Activated gamma-delta T cell treated with anti-CD3 and anti-CD28 coated beads, Interleukin-2, amount 50 U/mL, for 16 hours (primary cell): ENCODE data around the gene MAP2K4.

Source experiments
- DNase-seq: peaks from one replicate; pipeline ENCODE4 v3.0.0-alpha.2; 2020; ENCODE audit warnings: low read depth

Gene MAP2K4

GRCh38 chr17:12040478-12040877, 19.8 kb downstream of the MAP2K4 start:
- DNase-seq, result no peak

DNA sequence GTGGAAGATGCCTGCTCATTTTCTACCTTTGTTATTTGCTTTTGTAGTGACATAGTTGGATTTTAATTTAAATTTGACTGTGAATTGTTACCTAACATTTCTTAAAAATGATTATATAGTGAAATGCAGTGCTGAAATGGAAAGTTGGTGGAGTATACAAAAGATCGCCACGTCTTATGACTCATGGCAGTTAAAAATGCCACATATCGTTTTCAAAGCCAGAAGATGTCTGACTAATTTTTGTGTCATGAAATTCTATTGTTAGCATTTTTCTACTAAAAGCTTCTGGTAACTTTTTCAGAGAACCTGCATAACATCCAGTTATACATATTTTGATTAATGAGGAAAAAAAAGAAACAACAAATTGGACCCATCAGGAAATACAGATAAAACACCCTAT, 20.6 kb downstream of the MAP2K4 start:
- no peak for DNase-seq

GRCh38 chr17:12043702-12044101, 23.0 kb downstream of the MAP2K4 start:
- no peak for DNase-seq

DNA sequence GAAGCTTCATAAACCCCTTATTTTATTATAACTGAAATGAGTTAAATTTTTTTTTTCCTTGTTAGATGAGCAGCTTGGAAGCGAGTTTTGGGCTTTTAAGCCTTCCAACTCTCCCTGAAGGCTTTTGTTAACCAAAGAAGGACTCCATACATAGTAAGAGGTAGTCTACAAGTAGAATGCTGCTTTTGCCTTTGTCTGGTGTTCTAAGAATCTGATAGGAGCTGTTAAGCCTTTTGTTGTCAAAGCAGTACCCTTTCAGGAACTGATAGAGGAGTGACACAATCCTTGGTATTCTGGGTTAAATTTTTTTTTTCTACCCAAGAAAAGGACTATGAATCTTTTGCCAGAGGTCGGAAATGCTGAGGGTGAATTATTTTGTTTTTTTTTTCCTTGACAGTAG, 26.1 kb downstream of the MAP2K4 start:
- no peak for DNase-seq

DNA sequence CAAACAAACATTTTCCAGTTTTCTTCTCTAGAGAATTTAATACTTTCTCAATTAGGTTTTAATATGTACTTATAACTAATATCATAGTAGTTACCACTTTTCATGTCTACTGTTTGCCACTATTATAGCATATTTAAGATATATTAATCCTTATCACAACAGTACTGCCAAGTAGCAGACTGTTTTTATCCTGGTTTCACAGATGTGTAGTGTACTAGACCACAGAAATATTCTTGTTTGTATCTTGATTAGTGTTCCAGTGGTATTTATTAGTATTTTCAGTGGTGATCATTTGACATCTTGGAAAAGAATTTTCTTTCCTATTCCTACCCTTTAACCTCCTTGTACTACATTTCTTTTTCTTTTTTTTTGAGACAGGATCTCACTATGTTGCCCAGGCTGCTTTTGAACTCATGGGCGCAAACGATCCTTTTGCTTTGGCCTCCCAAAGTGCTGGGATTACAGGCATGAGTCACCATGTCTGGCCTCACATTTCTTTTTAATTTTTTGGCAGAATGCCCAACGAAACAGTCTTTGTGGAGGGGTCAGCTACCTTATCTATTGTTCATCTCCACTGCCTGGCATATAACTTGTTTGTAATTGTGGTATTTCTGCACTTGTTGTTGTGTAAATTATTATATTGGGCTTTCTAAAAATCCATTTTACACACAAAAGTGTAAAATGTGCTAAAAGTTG, 27.2 kb downstream of the MAP2K4 start:
- no peak for DNase-seq

DNA sequence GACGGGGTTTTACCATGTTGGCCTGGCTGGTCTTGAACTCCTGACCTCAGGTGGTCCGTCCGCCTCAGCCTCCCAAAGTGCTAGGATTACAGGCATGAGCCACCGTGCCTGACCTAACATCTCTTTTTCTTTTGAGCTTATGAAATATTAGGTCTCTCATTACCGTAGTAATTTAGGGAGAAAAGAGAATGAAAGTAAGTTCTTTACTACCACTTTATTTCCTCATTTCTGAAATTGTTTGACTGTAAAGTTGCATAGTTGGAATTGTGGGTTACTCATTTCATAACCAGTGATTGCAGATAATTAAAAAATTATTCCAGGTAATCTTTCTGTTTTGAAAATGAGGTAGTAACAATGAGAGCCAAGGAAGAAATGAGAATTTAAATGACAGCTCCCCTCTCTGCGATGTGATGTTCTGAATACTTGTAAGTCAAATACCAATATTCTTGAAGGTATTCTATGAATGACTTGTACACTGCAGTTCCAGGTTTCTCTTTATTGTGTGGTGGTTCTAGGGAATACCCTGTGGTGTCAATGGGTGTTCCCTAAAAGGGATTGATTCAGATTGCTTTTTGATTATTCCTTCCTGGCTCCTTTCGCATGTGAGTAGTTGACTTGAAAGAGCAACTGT, 28.3 kb downstream of the MAP2K4 start:
- no peak for DNase-seq

- no peak for DNase-seq
Measured at GRCh38 chr17:12050646-12051225, 30.1 kb downstream of the MAP2K4 start.

DNA sequence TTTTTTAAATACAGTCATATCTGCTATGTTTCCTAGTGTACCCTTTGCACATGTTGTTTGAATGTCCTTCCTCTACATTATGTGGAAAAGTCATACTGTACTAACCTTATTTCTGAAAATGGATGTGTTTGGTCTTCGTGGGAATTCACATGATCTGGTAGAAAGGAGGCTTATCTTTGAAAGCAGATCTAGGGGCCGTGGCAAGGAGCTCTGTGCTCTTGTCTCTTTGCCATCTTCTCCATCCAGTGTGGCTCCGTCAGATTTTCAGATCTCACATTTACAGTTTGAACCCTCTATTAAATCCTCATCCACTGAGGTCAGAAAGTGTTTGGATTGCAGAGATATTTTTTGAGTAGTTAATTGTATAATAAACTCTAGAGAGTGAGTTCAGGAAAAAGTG, 32.9 kb downstream of the MAP2K4 start:
- no peak for DNase-seq

GRCh38 chr17:12055889-12056288, 35.2 kb downstream of the MAP2K4 start:
- no peak for DNase-seq

GRCh38 chr17:12057520-12057919, 36.8 kb downstream of the MAP2K4 start:
- DNase-seq, result no peak

GRCh38 chr17:12058535-12058934, 37.9 kb downstream of the MAP2K4 start:
- no peak for DNase-seq

- no peak for DNase-seq
Measured at GRCh38 chr17:12062249-12062648, 41.6 kb downstream of the MAP2K4 start.

- no peak for DNase-seq
Measured at GRCh38 chr17:12064395-12064794, 43.7 kb downstream of the MAP2K4 start.

DNA sequence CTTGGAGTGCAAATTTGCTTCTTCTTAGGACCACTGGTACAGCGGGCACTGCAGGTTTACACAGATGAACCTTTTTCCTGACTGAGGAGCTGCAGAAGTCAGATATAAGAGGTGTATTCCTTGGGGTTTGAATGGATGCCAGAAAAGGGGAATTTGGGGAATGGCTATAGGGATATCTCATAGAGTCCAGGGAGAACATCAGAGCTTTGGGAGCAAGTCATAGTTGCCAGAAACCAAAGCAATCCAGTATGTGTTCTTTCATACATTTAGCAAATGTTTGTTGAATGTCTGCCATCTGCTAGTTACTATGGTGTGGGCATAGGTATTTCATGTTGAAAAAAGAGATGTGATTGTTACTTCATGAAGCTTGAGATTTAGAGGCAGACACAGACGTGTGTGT, 46.8 kb downstream of the MAP2K4 start:
- no peak for DNase-seq

DNA sequence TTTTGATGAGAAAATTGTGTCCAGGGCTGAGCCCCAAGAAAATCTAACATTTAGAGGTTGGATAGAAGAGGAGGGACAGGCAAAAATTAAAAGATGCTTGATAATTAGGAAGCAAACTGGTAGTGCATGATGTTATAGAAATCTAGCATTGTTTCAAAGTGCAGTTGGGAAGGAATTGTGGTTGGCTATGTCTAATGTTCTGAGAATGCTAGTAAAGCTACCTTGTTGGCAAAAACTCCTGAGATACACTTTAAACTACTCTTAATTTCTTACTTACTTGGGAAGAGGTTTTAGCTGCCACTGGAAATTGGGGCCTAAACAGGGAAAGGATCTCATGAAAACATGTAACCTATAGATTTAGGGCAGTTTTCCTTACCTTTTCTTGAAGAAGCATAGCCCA, 48.3 kb downstream of the MAP2K4 start:
- no peak for DNase-seq

GRCh38 chr17:12070561-12070960, 49.9 kb downstream of the MAP2K4 start:
- no peak for DNase-seq

- no peak for DNase-seq
Measured at GRCh38 chr17:12074346-12074745, 53.7 kb downstream of the MAP2K4 start.

- no peak for DNase-seq
Measured at GRCh38 chr17:12077773-12078172, 57.1 kb downstream of the MAP2K4 start.

DNA sequence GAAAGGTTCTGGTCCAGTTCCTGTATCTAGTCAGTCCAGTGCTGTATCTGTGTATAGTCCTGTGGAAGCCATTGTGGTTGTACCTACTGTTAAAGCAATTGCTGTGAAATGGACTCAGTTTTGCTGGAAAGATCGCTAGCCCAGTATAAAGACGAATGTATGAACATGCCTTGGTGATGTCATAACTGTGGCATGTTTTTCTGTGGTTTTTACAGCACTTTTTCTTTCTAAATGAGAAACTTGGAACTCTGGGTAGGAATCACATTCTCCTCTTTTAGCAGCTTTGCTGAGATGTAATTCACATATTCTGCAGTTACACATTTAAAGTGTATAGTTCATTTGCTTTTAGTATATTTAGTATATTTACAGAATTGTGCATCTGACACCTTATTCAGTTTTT, 58.1 kb downstream of the MAP2K4 start:
- DNase-seq, result no peak

DNA sequence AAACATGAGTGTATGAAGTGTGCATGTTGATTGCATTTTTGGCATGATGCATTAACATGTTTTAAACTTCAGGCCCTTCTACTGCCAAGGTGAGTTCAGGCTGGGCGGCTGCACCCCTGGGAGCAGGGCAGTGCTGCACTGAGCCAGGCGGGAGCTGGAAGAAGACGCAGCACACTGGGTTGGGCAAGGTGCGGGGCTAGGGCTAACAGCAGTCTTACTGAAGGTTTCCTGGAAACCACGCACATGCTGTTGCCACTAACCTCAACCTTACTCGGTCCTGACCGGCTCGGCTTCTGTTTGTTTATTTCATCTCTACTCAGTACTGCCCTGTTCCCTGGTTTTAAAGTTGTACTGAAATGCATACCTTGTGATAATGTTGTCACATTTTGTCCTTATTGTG, 61.0 kb downstream of the MAP2K4 start:
- no peak for DNase-seq

GRCh38 chr17:12085076-12085949, 64.6 kb downstream of the MAP2K4 start:
- no peak for DNase-seq

GRCh38 chr17:12088035-12088434, 67.4 kb downstream of the MAP2K4 start:
- no peak for DNase-seq
